ENCODE measurements around the gene ZNF91. TPM values are rescaled to one million over a fixed set of nuclear protein-coding genes. Genes with fewer than 3 reads are reported as not detected.

Gene ZNF91
- total RNA-seq: 100 to 1,000 TPM in 8 of 9 donors, 10 to 100 TPM in 1; 98.8 to 302 (median 147) TPM
- 10 to 100 TPM in 1 of 2 donors, 1 to 10 TPM in 1; 9.5 to 23.8 TPM for polyA plus RNA-seq
- long read RNA-seq, donor 1, full-length matches to known transcripts: 8 of 40 reads
- long read RNA-seq, donor 1, partial matches to known transcripts: 1 of 40 reads
- long read RNA-seq, donor 1, other reads (novel, unspliced or antisense): 31 of 40 reads
- long read RNA-seq, donor 2, full-length matches to known transcripts: 18 of 53 reads
- long read RNA-seq, donor 2, partial matches to known transcripts: 0 of 53 reads
- long read RNA-seq, donor 2, other reads (novel, unspliced or antisense): 35 of 53 reads
- long read RNA-seq, donor 3, full-length matches to known transcripts: 6 of 18 reads
- long read RNA-seq, donor 3, partial matches to known transcripts: 0 of 18 reads
- long read RNA-seq, donor 3, other reads (novel, unspliced or antisense): 12 of 18 reads

DNA sequence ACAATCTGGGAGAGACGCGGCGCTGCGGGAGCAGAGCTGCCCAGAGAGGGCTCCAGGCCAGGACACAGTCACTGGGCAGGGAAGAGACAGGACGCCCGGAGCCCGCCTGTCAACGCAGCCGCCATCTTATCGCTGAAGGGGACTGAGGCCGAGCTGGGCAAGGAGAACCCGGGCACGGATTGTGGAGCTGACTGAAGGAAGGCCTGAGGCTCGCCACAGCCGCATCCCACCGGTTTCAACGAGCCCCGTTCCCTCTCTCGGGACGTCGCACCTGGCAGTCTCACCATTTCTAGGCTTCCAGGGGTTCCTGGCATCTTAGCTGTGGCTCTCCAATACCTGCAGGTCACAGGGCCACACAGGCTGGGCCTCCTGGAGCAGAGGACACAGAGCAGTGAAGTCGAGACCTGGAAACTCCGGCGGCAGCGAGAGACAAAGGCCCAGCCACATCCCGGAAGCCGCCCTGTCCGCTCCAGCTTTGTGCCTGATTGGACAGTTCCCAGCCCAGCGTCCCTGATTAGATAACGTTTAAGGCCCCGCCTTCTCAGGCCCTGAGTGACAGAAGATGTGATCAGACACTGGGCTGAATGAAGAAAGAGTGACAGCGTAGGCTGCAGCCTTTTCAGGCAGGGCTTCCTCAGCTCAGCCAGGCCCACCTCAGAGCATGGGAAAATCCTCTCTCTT lies at the start of gene ZNF91:
Gene ZNF91 (minus strand): TSS at position 431 of the 681 bp plus-strand sequence. CDS start 117 bp downstream, at position 314.
- ATAC-seq (peak; percentile 98 to 99 (median 98)), DNase-seq (peak; percentile 95 to 99 (median 97))
- Histone ChIP-seq H3K27ac (peak within 1 kb of the TSS; percentile 86 to 97 (median 94)), H3K36me3 (peaks cover 0 to 14% (median 0%) of the 10 kb centered on the region in 9 donors), H3K4me3 (peak within 1 kb of the TSS; percentile 70 to 92 (median 88)), H3K4me1 (peaks cover 3 to 43% (median 31%) of the 10 kb centered on the region in 12 donors), H3K9me3 (no peaks in the 10 kb centered on the region), H3K27me3 (no peaks in the 10 kb centered on the region)
- no peak for TF ChIP-seq CTCF (IDR thresholded peaks at IDR 0.05)
- TF ChIP-seq POLR2A (IDR thresholded peaks at IDR 0.05): peak; percentile 42 to 92
- intact Hi-C loops (cut with DNase I): loop anchor here in 4 of 10 donors (2.0 to 10.0 kb wide), 4 partner anchors 122 to 690 kb away; partner anchors contain the start of genes ZNF675 (in 3 of the 4) and ZNF254 (in 1 of the 4)
- 0 to 1% (median 1%) methylated on average over 25 to 32 of the region's 32 CpGs for WGBS, 4 donors

- Histone ChIP-seq H3K9me3 (peaks cover 0 to 19% (median 0%) of the 10 kb centered on the region in 12 donors), H3K27ac (no peak overlapping the region), H3K27me3 (no peaks in the 10 kb centered on the region), H3K36me3 (no peaks in the 10 kb centered on the region), H3K4me3 (no peak overlapping the region), H3K4me1 (no peaks in the 10 kb centered on the region)
- intact Hi-C loops (cut with DNase I): no loop called here
- TF ChIP-seq CTCF (IDR thresholded peaks at IDR 0.05) (peak in 7 of 12 donors; percentile 4 to 37 (median 26)), POLR2A (IDR thresholded peaks at IDR 0.05) (no peak)
- WGBS, 4 donors: 61 to 66% (median 63%) methylated on average over 9 of the region's 9 CpGs
- ATAC-seq: no peak
- DNase-seq: no peak
Measured at GRCh38 chr19:23440791-23441190, 45.5 kb upstream of the ZNF91 start.

DNA sequence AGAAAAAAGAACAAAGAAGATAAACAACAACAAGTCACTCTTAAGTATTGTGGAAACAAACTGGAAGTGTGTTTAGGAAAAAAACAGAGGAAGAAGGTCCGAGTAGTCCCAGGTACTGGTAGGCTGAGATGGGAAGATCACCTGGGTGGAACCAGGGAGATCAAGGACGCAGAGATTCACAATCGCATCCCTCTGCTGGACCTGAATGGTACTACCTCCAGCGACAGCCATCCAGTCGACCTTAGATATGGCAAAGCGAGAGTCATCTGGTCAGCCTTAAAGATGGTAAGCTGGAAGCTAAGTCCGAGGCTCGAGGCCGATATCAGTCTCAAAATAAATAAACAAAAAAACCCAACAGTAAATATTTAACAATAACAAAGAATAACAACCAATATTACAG lies 44.9 kb upstream of the ZNF91 start:
- no peak for ATAC-seq
- intact Hi-C loops (cut with DNase I): no loop called here
- no peak for DNase-seq
- no peak overlapping the region for H3K4me3 ChIP-seq
- no peaks in the 10 kb centered on the region for H3K36me3 ChIP-seq
- no peak overlapping the region for H3K27ac ChIP-seq
- H3K4me1 ChIP-seq: no peaks in the 10 kb centered on the region
- H3K9me3 ChIP-seq: peaks cover 0 to 19% (median 0%) of the 10 kb centered on the region in 12 donors
- 80 to 83% (median 83%) methylated on average over 9 of the region's 9 CpGs for WGBS, 4 donors
- TF ChIP-seq POLR2A (IDR thresholded peaks at IDR 0.05) (no peak), CTCF (IDR thresholded peaks at IDR 0.05) (no peak)
- no peaks in the 10 kb centered on the region for H3K27me3 ChIP-seq

GRCh38 chr19:23439623-23440022 lies 44.4 kb upstream of the ZNF91 start:
- ATAC-seq: no peak
- no peaks in the 10 kb centered on the region for H3K27me3 ChIP-seq
- peak in 1 of 12 donors; percentile 21 for TF ChIP-seq CTCF (IDR thresholded peaks at IDR 0.05)
- TF ChIP-seq POLR2A (IDR thresholded peaks at IDR 0.05): no peak
- intact Hi-C loops (cut with DNase I): no loop called here
- 83 to 90% (median 88%) methylated on average over 8 of the region's 8 CpGs for WGBS, 4 donors
- no peak overlapping the region for H3K4me3 ChIP-seq
- peaks cover 0 to 19% (median 0%) of the 10 kb centered on the region in 12 donors for H3K9me3 ChIP-seq
- H3K36me3 ChIP-seq: no peaks in the 10 kb centered on the region
- no peaks in the 10 kb centered on the region for H3K4me1 ChIP-seq
- no peak for DNase-seq
- no peak overlapping the region for H3K27ac ChIP-seq
